Measurements from ENCODE around the gene ADGRG7.

- TF ChIP-seq CTCF (IDR thresholded peaks at IDR 0.05) (no peak), POLR2A (IDR thresholded peaks at IDR 0.05) (no peak), EP300 (IDR thresholded peaks at IDR 0.05) (no peak)
Measured at GRCh38 chr3:100603469-100603868, 5.9 kb upstream of the ADGRG7 start.
